ENCODE results near the gene MYO1A.
A peak's percentile ranks its signal among the peaks of the same experiment; 100 is the strongest.

The MYO1A gene

DNA sequence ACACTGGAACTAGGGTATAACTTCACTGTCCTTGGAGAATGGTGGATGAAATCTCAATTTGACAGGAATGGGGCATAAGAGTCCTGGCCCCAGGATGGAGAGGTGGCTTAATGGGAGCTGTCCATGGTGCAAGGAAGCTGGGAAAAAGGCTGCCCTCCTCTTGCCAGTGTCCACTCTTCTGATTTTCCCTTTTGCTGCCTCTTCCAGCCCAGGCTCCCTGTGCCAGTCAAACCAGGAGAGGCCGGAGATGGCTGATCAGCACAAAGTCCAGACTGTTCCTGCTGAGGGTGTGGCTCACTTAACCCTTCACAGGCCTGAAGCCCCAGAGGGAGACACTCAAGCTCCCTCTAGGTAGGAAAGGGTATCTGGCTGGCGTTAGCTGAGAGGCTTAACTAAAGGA, at the start of gene MYO1A:
TSS of gene MYO1A (minus strand) at position 240 of the 400 bp plus-strand sequence. CDS start 1,806 bp downstream, outside the sequence.
- no peak for DNase-seq

GRCh38 chr12:57099047-57099714, 49.3 kb upstream of the MYO1A start:
- DNase-seq = no peak

DNA sequence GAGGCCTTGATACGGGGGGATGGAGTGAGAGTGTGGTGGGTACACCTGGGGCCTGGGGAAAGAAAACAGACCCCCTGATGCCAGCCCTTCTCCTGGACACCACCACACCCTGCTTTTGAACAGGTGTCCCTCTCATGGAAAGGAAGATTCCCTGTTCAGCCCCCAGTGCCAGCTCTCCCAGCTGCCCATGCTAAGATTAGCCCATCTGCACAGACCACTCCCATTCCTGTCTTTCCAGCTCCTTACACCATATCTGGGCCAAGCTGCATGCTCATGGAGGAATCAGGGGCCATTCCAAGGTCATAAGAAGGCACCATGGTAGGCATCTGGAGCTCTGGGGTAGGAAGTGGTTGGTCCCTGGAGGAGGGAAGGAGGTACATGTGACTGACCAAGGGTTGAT, 48.6 kb upstream of the MYO1A start:
- DNase-seq = no peak

GRCh38 chr12:57097554-57097835, 47.6 kb upstream of the MYO1A start:
- no peak for DNase-seq

DNA sequence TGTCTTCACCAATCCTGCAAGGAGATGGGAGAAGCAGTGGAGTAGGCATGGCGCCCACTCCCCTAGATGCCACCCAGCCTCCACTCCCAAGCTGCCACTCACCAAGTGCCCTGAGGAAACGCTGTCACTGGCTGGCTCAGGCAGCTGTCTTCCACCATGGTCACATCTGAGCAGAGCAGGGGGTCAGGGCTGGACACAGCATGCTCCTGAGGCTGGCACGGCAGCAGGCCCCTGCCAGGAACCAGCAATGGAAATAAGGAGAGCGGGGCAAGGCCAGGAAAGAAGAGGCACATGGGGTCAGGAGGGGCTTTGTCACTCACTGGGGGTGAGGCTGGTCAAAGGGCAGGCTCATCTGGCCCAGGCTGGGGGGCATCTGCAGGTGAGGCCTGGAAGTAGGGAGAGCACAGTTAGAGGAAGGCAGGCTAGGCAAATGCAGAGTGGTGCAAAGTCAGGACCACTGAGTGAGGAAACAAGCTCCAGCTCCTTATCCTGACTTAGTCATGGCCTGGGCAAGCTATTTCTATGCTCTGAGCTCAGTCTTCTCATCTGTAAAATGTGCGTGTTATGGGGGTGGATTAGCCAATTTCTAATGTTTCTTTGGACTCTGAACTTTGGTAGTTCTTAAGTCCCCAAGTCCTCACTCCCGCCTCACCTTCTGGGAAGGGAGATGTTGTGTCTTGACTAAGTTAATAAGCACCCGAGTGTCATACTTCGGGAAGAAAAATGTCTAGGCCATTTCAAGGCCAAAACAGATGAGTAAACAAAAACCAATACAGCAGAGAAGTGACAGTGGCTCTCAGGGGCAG, 47.0 kb upstream of the MYO1A start:
- peak; percentile 49 for DNase-seq

- DNase-seq = no peak
Observed at GRCh38 chr12:57096099-57096572, 46.2 kb upstream of the MYO1A start.

DNA sequence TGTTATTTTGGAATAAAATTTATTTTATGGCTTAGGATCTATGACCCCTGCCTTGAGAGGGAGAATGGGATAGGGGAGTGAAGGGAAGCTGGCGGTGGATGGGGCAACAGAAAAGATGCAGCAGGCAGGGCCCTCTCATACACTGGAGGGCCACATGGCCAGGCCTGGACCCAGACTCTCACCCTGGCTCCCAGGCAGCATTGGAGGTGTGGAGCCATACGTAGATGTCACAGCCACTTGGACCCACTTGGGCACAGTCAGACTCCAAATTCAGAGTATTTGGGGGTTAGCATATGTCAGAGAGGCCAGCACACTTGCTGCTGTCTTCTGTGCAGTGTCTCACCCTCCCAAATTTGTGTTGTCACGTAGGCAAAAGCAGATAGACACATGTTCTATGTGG, 45.5 kb upstream of the MYO1A start:
- DNase-seq = no peak

DNA sequence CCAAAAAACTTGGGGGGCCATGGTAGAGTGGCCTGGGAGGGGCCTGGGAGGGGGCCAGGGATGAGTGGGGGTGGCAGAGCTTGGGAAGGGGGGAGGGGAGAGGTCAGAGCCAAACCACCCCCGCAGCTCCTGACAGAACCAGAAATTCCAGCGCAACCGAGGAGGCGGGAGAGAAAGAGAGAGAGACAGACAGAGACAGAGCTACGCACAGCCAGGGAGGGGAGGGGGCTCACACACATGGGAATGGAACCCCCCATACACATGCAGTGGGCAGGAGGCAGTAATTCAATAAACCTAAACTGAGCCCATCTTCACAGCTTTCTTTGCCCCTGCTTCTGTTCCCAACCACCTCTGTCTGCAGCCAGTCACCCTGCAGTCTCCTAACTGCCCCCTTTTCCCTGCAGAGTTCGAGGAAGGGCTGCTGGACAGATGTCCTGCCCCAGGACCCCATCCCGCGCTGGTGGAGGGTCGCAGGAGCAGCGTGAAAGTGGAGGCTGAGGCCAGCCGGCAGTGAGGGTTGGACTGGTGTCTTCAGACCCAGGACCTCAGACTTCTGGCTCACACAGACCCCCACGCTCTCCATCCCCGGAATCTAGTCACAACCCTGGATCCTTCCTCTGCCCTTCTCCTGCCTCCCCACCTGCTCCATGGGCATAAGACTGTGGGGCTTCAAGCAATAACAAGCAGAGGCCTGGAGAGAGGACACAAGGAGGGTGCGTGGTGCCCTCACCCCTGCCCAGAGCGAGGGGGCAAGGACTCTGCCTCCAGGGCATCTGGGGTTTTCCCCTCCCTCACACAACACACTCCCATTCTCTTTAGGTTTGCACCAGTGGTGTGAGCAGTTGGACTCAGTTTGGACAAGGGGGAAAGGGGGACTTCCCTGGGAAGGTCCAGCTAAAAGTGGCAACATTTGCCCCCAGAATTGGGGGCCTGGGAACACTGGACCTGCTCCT, 44.6 kb upstream of the MYO1A start:
- DNase-seq = peak; percentile 57

DNA sequence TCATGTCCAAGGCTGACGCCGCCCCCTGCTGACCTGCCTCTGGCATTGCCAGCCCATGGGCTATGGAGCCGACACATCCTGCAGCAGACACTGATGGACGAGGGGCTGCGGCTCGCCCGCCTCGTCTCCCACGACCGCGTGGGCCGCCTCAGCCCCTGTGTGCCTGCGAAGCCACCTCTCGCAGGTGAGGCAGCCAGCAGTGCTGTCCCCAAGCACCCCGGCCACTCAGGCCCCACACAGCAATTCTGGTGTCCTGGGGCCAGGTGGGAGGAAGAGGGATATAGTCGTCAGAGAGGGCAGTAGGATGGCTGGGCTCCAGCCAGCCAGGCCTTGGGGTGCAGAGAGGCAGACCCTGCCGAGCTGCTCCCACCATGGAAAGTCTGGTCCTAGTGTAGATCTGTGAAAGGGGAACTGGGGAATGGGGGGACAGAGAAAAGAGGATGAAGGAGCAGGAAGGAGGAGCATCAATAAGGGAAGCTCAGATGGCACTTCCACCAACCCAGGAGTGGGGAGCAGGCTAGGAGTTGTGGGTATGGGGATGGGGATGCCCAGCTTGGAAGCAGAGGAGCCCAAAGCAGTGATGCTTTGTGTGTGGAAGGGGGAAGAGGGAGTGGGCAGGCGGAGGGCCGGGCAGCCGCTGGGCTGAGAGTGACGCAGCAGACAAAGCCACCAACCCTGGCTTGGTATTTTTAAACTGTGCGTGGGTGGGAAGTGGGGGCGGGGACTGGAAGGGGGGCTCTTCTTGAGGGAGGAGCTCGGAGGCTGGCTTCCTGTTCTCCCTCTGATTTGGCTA, 43.7 kb upstream of the MYO1A start:
- peak; percentile 84 for DNase-seq

DNA sequence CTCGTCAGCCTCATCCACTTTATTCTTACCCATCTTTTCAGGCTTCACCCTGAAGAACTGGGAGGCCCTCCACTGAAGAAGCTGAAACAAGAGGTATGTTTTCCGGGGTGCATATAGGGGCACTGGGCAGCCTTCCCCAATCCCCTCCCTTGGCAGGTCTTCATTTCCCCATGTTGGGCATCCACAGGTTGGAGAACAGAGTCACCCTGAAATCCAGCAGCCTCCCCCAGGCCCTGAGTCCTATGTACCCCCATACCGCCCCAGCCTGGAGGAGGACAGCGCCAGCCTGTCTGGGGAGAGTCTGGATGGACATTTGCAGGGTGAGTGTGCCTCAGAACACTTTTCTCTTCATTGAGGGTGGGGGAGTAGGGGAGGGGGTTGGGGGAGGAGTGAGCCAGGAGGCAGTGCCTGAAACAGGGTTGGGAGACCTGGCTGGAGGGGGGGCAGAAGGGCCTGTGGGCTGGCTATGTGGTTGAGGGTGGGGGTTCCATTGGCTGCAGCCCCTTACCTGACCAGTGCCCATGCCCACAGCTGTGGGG, 43.0 kb upstream of the MYO1A start:
- DNase-seq = no peak

GRCh38 chr12:57092529-57092862, 42.6 kb upstream of the MYO1A start:
- no peak for DNase-seq

GRCh38 chr12:57091638-57092528, 42.0 kb upstream of the MYO1A start:
- DNase-seq = peak; percentile 59

- peak; percentile 59 for DNase-seq
Observed at GRCh38 chr12:57090924-57091637, 41.2 kb upstream of the MYO1A start.

GRCh38 chr12:57090490-57090889, 40.6 kb upstream of the MYO1A start:
- DNase-seq = no peak

DNA sequence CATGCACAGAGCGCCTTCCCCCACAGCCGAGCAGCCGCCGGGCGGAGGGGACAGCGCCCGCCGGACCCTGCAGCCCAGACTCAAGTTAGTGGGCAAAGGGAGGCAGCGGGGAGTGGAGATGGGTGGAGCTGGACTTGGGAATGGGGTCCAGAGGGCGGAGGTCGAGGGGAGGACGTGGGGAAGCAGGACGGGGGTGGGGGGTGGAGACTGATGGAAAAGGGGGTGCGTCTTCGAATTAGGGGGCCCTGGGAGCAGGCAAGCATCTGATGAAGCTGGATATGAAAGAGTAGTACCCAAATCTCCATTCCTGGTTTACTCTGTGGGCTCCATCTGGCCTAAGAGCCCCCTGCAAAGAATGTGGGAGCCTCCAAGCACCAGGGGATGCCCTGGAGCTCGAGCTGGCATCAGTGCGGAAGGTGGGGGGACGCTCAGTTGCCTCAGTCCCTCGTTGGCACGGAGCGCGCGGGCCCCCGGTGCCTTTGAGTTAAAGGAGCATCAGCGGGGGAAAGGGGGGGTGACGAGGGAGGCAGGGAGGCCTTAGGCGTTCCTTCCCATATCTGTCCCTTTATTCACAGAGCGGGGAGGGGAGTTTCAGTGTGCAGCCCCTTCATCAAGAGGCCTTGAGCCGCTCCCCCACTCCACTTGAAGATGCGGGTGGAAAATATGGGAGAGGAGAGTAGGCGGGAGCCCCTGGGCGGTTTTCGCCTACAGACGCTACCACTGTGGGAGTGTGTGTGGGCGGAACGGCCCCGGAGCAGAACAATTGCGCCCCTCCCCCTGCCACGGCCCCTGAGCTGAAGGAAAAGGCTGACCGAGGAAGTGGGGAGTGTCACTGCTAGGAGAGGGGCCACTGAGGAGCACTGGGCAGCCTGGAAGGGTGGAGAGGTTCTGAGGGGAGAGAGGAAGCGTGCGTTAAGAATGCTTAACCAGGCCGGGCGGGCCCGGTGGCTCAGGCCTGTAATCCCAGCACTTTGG, 39.6 kb upstream of the MYO1A start:
- peak; percentile 74 for DNase-seq

DNA sequence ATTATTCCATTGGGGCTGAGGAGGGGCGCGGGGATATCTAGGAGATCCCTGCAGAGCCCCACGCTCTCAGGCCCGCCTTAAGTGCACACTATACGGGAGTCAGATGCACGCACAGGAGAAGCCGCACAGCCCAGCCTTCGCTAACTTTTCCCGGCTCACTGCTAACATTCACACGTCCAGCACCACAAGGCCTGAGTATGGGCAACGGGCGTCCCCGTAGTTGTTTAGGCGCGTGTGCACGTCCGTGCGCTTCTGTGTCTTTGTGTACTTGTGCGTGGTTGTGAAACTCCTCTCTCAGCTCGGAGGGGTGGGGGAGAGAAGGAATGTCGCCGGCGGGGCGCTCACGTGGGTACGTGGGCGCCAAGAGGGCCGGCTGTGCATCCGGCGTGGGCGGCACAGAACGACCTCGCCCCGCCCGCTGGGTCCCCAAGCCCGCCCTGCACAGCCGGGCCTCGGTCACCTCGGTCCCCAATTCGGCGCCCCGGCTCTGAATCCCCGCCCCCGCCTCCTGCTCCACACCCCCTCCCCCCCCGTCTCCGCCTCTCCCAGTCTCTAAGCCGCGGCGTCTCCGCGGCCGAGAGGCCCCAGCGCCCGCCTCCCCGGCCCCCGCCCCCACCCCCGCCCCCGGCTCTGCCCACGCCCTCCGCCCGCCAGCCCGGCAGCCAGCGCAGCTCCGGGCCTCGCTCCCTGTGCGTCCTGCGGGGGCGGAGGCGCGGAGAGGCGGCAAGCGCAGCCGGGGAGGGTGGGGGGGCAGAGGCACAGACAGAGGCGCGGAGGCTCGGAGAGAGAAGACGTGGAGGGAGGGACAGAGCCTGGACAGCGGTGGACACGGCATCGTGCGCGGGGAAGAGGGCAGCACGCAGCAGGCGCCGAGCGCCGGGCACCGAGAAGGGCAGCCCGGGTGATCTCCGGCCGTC, 38.7 kb upstream of the MYO1A start, which contains the start of gene NAB2:
TSS of gene NAB2 (plus strand) at position 761 of the 917 bp plus-strand sequence. CDS start 158 bp downstream, outside the sequence.
- DNase-seq = peak; percentile 91

DNA sequence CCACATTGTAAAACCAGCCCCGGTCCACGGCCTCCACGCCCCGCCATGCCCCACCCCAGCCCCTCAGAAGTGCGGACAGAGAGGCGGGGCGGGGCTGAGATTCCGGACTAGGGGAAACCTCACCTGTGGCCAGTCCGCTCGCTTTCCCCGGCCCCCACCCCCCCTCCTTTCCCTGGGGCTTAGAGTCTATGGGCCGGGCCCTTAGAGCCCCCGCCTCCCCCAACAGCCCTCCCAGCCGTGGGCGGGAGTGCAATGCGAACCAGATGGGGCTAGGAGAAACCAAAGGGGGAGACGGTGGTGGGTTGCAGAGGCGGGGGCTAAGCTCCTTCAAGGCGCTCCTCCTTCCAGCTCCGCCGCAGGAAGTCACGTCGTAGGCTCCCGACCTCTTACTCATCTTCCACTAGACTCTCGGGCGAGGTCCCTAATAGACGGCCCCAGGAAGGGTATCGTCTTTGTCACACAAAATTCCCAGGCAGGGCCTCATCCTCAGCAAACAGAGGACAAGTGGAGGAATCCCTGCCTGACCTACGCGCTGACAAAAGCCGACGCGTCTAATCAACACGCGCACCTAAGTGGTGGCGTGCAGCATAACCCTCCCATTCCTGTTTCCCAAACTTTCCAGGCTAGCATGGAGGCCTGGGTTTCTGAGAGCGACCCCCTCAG, 37.9 kb upstream of the MYO1A start:
- DNase-seq = peak; percentile 88

Data from activated CD8-positive, alpha-beta memory T cell treated with anti-CD3 and anti-CD28 coated beads, Interleukin-2, amount 50 U/mL, for 48 hours (primary cell).